Activated B cell treated with CpG ODN at 0.5 μM for 24 hours (primary cell): ENCODE measurements around the gene MEAK7. TPM values are rescaled to one million over a fixed set of nuclear protein-coding genes. Genes with fewer than 3 reads are reported as not detected.

ENCODE experiments used
- ATAC-seq: fragments of 200-7000 bp; cut with Tn5 transposase; one replicate; pipeline ENCODE4 v1.10.0; 2021; ENCODE audit warnings: low read depth, mild to moderate bottlenecking, moderate library complexity
- CTCF ChIA-PET: fragments of 350-600 bp; sonication (Branson Sonifier 250); formaldehyde crosslinking; loops from one replicate; lab custom pipeline; 2021; ENCODE audit warnings: antibody characterized with exemption; lab: Charles Lee
- POLR2A ChIA-PET: fragments of 350-600 bp; sonication (Branson Sonifier 250); formaldehyde crosslinking; loops from one replicate; lab custom pipeline; 2021; ENCODE audit warnings: antibody characterized with exemption; lab: Charles Lee
- DNase-seq: peaks from one replicate; pipeline ENCODE4 v3.0.0; 2022
- H3K27ac Mint-ChIP-seq: one replicate; pipeline ENCODE4 v1.8.0; 2020; ENCODE audit warnings: mixed read lengths
- H3K27me3 Mint-ChIP-seq: one replicate; pipeline ENCODE4 v1.8.0; 2021; ENCODE audit warnings: mixed read lengths
- H3K36me3 Mint-ChIP-seq: one replicate; pipeline ENCODE4 v1.8.0; 2021; ENCODE audit warnings: low read depth, mixed read lengths
- H3K4me1 Mint-ChIP-seq: one replicate; pipeline ENCODE4 v1.8.0; 2021; ENCODE audit warnings: mixed read lengths
- H3K4me3 Mint-ChIP-seq: one replicate; pipeline ENCODE4 v1.8.0; 2020; ENCODE audit warnings: mild to moderate bottlenecking, mixed read lengths
- H3K9me3 Mint-ChIP-seq: one replicate; pipeline ENCODE4 v1.8.0; 2020; ENCODE audit warnings: mixed read lengths
- intact Hi-C: fragments of 100-400 bp; cut with micrococcal nuclease; formaldehyde crosslinking; loops from one replicate; pipeline ENCODE4 v1.15.1; 2024
- total RNA-seq: library from RNA; stranded (reverse); gene quantifications from 2 replicates; pipeline ENCODE4 v1.2.3, GENCODE V29; 2022
- TF ChIP-seq, protein P1 (sequence below): fragments of 200-600 bp; IDR thresholded peaks from one replicate; pipeline ENCODE4 v1.8.0; 2022; ENCODE audit warnings: antibody characterized with exemption, mild to moderate bottlenecking

The MEAK7 gene
- total RNA-seq, 1 donor from 2014 or later, result 15.0 TPM

DNA sequence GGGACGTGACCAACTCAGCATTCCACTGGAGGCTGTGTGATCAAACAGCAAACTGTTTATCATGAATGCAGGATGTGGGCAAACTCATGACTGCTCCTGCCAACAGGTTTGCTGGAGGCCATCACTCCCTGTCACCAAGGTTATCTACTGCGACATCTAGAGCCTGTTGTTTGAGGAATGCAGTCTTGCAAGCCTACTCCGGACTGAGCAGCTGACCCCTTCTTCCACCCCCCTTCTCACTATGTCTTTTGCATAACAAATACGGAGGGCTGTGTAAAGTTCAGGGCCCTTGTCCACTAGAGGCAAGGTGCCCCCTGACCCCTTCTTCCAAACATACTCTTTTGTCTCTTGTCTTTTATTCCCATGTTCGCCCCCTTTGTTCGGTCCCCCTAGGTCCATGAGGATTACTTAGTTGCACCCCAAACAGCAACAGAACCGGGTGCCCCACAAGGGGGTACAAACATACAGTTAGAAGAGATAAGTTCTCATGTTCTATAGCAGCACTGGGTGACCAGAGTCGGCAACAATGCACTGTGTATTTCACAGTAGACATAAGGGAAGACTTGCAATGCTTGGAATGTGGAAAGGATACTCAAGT, 28.7 kb downstream of the MEAK7 start:
- no peaks in the 10 kb centered on the region for H3K27me3 Mint-ChIP-seq
- intact Hi-C loops, result no loop called here
- TF ChIP-seq, protein P1, sequence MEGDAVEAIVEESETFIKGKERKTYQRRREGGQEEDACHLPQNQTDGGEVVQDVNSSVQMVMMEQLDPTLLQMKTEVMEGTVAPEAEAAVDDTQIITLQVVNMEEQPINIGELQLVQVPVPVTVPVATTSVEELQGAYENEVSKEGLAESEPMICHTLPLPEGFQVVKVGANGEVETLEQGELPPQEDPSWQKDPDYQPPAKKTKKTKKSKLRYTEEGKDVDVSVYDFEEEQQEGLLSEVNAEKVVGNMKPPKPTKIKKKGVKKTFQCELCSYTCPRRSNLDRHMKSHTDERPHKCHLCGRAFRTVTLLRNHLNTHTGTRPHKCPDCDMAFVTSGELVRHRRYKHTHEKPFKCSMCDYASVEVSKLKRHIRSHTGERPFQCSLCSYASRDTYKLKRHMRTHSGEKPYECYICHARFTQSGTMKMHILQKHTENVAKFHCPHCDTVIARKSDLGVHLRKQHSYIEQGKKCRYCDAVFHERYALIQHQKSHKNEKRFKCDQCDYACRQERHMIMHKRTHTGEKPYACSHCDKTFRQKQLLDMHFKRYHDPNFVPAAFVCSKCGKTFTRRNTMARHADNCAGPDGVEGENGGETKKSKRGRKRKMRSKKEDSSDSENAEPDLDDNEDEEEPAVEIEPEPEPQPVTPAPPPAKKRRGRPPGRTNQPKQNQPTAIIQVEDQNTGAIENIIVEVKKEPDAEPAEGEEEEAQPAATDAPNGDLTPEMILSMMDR, result no peak
- H3K9me3 Mint-ChIP-seq, result peaks cover 8% of the 10 kb centered on the region
- no peaks in the 10 kb centered on the region for H3K4me1 Mint-ChIP-seq
- ATAC-seq (no peak), DNase-seq (no peak)
- ChIA-PET POLR2A (no interaction called here), CTCF (no interaction called here)
- peaks cover 29% of the 10 kb centered on the region for H3K36me3 Mint-ChIP-seq
- no peak overlapping the region for H3K27ac Mint-ChIP-seq
- H3K4me3 Mint-ChIP-seq, result no peak overlapping the region

DNA sequence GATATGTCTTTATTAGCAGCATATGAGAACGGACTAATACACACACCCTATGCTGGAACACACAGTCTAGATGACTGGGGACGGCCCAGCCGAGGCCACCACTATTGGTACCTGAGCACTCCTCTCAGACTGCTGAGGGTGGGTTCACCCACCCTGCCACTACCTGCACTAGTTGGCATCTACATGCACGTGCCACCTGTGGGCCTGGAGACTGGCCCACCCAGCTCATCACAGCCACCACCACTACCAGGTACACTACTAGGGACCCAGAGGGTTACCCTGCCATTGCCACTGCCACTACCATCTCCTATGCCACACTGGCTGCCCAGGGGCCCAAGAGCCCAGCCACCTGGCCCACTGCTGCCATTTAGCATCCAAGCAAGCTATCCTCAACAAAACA, 32.5 kb downstream of the MEAK7 start:
- TF ChIP-seq, protein P1, result no peak
- ChIA-PET POLR2A (interaction anchor here (0.7 kb wide), 1 partner anchor 858 kb away, joined by 3 read pairs; no protein-coding TSS in a partner anchor), CTCF (no interaction called here)
- H3K36me3 Mint-ChIP-seq, result peaks cover 34% of the 10 kb centered on the region
- peaks cover 15% of the 10 kb centered on the region for H3K9me3 Mint-ChIP-seq
- no peak for ATAC-seq
- no peaks in the 10 kb centered on the region for H3K27me3 Mint-ChIP-seq
- intact Hi-C loops, result no loop called here
- DNase-seq, result no peak
- no peak overlapping the region for H3K27ac Mint-ChIP-seq
- no peaks in the 10 kb centered on the region for H3K4me1 Mint-ChIP-seq
- no peak overlapping the region for H3K4me3 Mint-ChIP-seq

DNA sequence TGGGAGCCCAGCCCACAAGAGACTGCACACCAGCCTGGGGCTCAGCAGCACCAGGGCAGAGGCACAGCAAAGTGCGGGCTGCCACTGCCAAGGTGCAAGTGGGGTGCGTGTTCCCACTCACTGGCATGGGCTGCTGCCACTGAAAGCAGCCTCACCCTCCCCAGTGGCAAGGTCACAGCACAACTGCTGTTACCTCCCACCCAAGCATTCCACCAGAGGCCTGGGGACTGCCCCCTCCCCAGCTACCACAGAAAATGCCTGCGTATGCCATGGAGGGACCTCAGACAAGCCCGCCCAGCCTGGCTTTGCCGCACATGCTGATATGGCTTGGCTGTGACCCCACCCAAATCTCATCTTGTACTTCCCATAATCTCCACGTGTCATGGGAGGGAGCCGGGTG, 33.1 kb downstream of the MEAK7 start:
- H3K36me3 Mint-ChIP-seq, result peaks cover 41% of the 10 kb centered on the region
- ATAC-seq (no peak), DNase-seq (no peak)
- H3K27me3 Mint-ChIP-seq, result no peaks in the 10 kb centered on the region
- CTCF ChIA-PET, result no interaction called here
- H3K9me3 Mint-ChIP-seq, result peaks cover 20% of the 10 kb centered on the region
- no peak overlapping the region for H3K27ac Mint-ChIP-seq
- no peaks in the 10 kb centered on the region for H3K4me1 Mint-ChIP-seq
- no peak overlapping the region for H3K4me3 Mint-ChIP-seq
- intact Hi-C loops, result no loop called here
- TF ChIP-seq, protein P1, result no peak
- POLR2A ChIA-PET, result no interaction called here

DNA sequence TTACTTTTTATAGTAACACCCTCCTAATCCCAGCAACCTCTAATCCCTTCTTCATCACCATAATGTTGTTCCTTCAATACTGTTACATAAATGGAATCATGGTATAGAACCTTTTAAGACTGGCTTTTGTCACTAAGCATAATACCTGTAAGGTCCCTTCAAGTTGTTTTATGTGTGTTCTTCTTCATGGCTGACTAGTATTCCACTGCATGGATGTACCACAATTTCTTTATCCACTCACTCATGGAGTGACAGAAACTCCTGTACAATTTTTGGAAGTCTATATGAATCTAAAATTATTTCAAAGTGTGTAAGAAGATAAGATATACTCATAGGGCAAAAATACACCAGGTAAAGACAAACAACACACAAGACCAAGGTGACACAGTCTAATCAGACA, 36.8 kb downstream of the MEAK7 start:
- ChIA-PET CTCF (no interaction called here), POLR2A (no interaction called here)
- ATAC-seq (no peak), DNase-seq (no peak)
- H3K27ac Mint-ChIP-seq, result no peak overlapping the region
- TF ChIP-seq, protein P1, result no peak
- peaks cover 40% of the 10 kb centered on the region for H3K36me3 Mint-ChIP-seq
- H3K27me3 Mint-ChIP-seq, result no peaks in the 10 kb centered on the region
- no peaks in the 10 kb centered on the region for H3K4me1 Mint-ChIP-seq
- H3K9me3 Mint-ChIP-seq, result peaks cover 18% of the 10 kb centered on the region
- intact Hi-C loops, result no loop called here
- no peak overlapping the region for H3K4me3 Mint-ChIP-seq

DNA sequence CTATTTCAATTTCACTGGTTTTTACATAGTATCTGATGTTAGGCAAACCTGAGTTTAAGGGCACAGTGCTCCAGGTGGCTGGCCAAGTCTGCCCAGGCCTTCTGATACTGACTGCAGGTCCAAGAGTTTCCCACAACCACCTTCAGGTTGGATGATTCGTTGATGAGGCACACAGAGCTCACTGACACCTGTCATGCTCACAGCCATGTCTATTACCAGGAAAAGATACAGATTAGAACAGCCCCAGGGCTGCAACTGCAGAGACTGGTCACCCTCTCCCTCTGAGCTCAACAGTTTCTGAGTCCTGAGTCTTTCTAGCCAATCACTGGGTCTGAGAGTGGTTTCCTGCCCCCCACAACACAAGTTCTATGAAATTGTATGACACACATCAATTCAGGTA, 37.2 kb downstream of the MEAK7 start:
- ATAC-seq, result no peak
- H3K4me3 Mint-ChIP-seq, result no peak overlapping the region
- TF ChIP-seq, protein P1, result no peak
- ChIA-PET CTCF (no interaction called here), POLR2A (no interaction called here)
- no peak for DNase-seq
- no peak overlapping the region for H3K27ac Mint-ChIP-seq
- H3K9me3 Mint-ChIP-seq, result peaks cover 18% of the 10 kb centered on the region
- no peaks in the 10 kb centered on the region for H3K4me1 Mint-ChIP-seq
- H3K27me3 Mint-ChIP-seq, result no peaks in the 10 kb centered on the region
- intact Hi-C loops, result no loop called here
- peaks cover 40% of the 10 kb centered on the region for H3K36me3 Mint-ChIP-seq
